ENCODE measurements around the gene CCM2L. TPM values are rescaled to one million over a fixed set of nuclear protein-coding genes. Genes with fewer than 3 reads are reported as not detected.

CCM2L gene
- total and polyA plus RNA-seq, 2 experiments from 2014 or later: 4.9 to 13.3 TPM

GRCh38 chr20:32017711-32018251 lies 7.5 kb downstream of the CCM2L start:
- Mint-ChIP-seq H3K27me3 (ENCODE audit: insufficient read depth, low read depth, poor library complexity) (peaks cover 5% of the 10 kb centered on the region), H3K27ac (peak overlapping the region; percentile 46)
- H3K4me3 ChIP-seq: peak overlapping the region; percentile 93

More at GRCh38 chr20:32017711-32018251, 7.5 kb downstream of the CCM2L start:
- Mint-ChIP-seq H3K9me3 (peaks cover 14% of the 10 kb centered on the region; the same call in 2 of the 3 replicates), H3K4me1 (peaks cover 21% of the 10 kb centered on the region), H3K4me3 (peak overlapping the region; percentile 86), H3K36me3 (ENCODE audit: low read depth) (peaks cover 8% of the 10 kb centered on the region; the same call in 1 of the 3 replicates)
- ATAC-seq: peak; percentile 72
- TF ChIP-seq JUNB (IDR thresholded peaks at IDR 0.05; ENCODE audit: unreplicated experiment) (no peak), ZNF331 (CRISPR knock-in tag; IDR thresholded peaks at IDR 0.05; ENCODE audit: low read depth) (no peak), EZH2phosphoT487 (IDR thresholded peaks at IDR 0.05; ENCODE audit: unreplicated experiment) (no peak), CREB1 (CRISPR knock-in tag; IDR thresholded peaks at IDR 0.05; ENCODE audit: low read depth) (peak; percentile 48; the same call in 1 of the 2 replicates), POLR2AphosphoS5 (IDR thresholded peaks at IDR 0.05; ENCODE audit: low read depth) (peak; percentile 59; the same call in 1 of the 2 replicates), ETS1 (IDR thresholded peaks at IDR 0.05) (no peak), EZH2 (IDR thresholded peaks at IDR 0.05; ENCODE audit: low read depth, unreplicated experiment) (no peak), STAT1 (IDR thresholded peaks at IDR 0.05; ENCODE audit: unreplicated experiment) (no peak), ZNF114 (CRISPR knock-in tag; IDR thresholded peaks at IDR 0.05) (no peak), NANOG (IDR thresholded peaks at IDR 0.05; ENCODE audit: borderline replicate concordance) (no peak)
- TF ChIP-seq, protein P1, sequence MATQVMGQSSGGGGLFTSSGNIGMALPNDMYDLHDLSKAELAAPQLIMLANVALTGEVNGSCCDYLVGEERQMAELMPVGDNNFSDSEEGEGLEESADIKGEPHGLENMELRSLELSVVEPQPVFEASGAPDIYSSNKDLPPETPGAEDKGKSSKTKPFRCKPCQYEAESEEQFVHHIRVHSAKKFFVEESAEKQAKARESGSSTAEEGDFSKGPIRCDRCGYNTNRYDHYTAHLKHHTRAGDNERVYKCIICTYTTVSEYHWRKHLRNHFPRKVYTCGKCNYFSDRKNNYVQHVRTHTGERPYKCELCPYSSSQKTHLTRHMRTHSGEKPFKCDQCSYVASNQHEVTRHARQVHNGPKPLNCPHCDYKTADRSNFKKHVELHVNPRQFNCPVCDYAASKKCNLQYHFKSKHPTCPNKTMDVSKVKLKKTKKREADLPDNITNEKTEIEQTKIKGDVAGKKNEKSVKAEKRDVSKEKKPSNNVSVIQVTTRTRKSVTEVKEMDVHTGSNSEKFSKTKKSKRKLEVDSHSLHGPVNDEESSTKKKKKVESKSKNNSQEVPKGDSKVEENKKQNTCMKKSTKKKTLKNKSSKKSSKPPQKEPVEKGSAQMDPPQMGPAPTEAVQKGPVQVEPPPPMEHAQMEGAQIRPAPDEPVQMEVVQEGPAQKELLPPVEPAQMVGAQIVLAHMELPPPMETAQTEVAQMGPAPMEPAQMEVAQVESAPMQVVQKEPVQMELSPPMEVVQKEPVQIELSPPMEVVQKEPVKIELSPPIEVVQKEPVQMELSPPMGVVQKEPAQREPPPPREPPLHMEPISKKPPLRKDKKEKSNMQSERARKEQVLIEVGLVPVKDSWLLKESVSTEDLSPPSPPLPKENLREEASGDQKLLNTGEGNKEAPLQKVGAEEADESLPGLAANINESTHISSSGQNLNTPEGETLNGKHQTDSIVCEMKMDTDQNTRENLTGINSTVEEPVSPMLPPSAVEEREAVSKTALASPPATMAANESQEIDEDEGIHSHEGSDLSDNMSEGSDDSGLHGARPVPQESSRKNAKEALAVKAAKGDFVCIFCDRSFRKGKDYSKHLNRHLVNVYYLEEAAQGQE (IDR thresholded peaks at IDR 0.05; ENCODE audit: unreplicated experiment): no peak
- TF ChIP-seq, protein P2, sequence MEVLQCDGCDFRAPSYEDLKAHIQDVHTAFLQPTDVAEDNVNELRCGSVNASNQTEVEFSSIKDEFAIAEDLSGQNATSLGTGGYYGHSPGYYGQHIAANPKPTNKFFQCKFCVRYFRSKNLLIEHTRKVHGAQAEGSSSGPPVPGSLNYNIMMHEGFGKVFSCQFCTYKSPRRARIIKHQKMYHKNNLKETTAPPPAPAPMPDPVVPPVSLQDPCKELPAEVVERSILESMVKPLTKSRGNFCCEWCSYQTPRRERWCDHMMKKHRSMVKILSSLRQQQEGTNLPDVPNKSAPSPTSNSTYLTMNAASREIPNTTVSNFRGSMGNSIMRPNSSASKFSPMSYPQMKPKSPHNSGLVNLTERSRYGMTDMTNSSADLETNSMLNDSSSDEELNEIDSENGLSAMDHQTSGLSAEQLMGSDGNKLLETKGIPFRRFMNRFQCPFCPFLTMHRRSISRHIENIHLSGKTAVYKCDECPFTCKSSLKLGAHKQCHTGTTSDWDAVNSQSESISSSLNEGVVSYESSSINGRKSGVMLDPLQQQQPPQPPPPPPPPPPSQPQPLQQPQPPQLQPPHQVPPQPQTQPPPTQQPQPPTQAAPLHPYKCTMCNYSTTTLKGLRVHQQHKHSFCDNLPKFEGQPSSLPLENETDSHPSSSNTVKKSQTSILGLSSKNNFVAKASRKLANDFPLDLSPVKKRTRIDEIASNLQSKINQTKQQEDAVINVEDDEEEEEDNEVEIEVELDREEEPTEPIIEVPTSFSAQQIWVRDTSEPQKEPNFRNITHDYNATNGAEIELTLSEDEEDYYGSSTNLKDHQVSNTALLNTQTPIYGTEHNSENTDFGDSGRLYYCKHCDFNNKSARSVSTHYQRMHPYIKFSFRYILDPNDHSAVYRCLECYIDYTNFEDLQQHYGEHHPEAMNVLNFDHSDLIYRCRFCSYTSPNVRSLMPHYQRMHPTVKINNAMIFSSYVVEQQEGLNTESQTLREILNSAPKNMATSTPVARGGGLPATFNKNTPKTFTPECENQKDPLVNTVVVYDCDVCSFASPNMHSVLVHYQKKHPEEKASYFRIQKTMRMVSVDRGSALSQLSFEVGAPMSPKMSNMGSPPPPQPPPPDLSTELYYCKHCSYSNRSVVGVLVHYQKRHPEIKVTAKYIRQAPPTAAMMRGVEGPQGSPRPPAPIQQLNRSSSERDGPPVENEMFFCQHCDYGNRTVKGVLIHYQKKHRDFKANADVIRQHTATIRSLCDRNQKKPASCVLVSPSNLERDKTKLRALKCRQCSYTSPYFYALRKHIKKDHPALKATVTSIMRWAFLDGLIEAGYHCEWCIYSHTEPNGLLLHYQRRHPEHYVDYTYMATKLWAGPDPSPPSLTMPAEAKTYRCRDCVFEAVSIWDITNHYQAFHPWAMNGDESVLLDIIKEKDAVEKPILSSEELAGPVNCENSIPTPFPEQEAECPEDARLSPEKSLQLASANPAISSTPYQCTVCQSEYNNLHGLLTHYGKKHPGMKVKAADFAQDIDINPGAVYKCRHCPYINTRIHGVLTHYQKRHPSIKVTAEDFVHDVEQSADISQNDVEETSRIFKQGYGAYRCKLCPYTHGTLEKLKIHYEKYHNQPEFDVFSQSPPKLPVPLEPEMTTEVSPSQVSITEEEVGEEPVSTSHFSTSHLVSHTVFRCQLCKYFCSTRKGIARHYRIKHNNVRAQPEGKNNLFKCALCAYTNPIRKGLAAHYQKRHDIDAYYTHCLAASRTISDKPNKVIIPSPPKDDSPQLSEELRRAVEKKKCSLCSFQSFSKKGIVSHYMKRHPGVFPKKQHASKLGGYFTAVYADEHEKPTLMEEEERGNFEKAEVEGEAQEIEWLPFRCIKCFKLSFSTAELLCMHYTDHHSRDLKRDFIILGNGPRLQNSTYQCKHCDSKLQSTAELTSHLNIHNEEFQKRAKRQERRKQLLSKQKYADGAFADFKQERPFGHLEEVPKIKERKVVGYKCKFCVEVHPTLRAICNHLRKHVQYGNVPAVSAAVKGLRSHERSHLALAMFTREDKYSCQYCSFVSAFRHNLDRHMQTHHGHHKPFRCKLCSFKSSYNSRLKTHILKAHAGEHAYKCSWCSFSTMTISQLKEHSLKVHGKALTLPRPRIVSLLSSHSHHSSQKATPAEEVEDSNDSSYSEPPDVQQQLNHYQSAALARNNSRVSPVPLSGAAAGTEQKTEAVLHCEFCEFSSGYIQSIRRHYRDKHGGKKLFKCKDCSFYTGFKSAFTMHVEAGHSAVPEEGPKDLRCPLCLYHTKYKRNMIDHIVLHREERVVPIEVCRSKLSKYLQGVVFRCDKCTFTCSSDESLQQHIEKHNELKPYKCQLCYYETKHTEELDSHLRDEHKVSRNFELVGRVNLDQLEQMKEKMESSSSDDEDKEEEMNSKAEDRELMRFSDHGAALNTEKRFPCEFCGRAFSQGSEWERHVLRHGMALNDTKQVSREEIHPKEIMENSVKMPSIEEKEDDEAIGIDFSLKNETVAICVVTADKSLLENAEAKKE (CRISPR knock-in tag; IDR thresholded peaks at IDR 0.05): 0 out of 2 replicates have a peak, but pooled peaks have one; percentile 28
- TF ChIP-seq, protein P3, sequence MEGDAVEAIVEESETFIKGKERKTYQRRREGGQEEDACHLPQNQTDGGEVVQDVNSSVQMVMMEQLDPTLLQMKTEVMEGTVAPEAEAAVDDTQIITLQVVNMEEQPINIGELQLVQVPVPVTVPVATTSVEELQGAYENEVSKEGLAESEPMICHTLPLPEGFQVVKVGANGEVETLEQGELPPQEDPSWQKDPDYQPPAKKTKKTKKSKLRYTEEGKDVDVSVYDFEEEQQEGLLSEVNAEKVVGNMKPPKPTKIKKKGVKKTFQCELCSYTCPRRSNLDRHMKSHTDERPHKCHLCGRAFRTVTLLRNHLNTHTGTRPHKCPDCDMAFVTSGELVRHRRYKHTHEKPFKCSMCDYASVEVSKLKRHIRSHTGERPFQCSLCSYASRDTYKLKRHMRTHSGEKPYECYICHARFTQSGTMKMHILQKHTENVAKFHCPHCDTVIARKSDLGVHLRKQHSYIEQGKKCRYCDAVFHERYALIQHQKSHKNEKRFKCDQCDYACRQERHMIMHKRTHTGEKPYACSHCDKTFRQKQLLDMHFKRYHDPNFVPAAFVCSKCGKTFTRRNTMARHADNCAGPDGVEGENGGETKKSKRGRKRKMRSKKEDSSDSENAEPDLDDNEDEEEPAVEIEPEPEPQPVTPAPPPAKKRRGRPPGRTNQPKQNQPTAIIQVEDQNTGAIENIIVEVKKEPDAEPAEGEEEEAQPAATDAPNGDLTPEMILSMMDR (conservative IDR thresholded peaks at IDR 0.05; ENCODE audit: low read depth in 2 of 2): peak in 1 of 2 experiments; percentile 82
- peak; percentile 100 for DNase-seq (ENCODE audit: low spot score)
- H3K36me3 ChIP-seq (ENCODE audit: insufficient read depth): no peaks in the 10 kb centered on the region
- no peaks in the 10 kb centered on the region for H3K9me2 ChIP-seq (ENCODE audit: insufficient read depth)
- H3F3A ChIP-seq (replicated peaks; ENCODE audit: low read depth): peaks cover 17% of the 10 kb centered on the region; the same call in 1 of the 2 replicates
- H3K4me2 ChIP-seq: peak overlapping the region; percentile 95
- peak overlapping the region; percentile 96 for H2AFZ ChIP-seq
- no peaks in the 10 kb centered on the region; the same call in 1 of the 2 replicates for H3K79me2 ChIP-seq (replicated peaks; ENCODE audit: insufficient read depth)
- peaks cover 3% of the 10 kb centered on the region; the same call in 1 of the 2 replicates for H4K20me1 ChIP-seq (replicated peaks; ENCODE audit: insufficient read depth)
- peaks cover 19% of the 10 kb centered on the region for H3K4me1 ChIP-seq (ENCODE audit: insufficient read depth)
- no peak overlapping the region for H3K27ac ChIP-seq (ENCODE audit: low read depth)
- H3K27me3 ChIP-seq (ENCODE audit: insufficient read depth): peaks cover 16% of the 10 kb centered on the region
